CD1c-positive myeloid dendritic cell (primary cell): ENCODE measurements around the gene RTP1.
A peak's percentile ranks its signal among the peaks of the same experiment; 100 is the strongest.
"Not testable (repeated sequence)": the region's sequence is repeated elsewhere in the genome, so short reads cannot be mapped to it uniquely, and the experiment has no call there.

ENCODE experiments used
- DNase-seq: peaks from one replicate; pipeline ENCODE4 v3.0.0-alpha.2; 2016; ENCODE audit errors: extremely low spot score

RTP1 gene, protein sequence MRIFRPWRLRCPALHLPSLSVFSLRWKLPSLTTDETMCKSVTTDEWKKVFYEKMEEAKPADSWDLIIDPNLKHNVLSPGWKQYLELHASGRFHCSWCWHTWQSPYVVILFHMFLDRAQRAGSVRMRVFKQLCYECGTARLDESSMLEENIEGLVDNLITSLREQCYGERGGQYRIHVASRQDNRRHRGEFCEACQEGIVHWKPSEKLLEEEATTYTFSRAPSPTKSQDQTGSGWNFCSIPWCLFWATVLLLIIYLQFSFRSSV

GRCh38 chr3:187197335-187197649, at the start of gene RTP1:
RTP1 (plus strand) TSS chr3:187197486; CDS start chr3:187197516, 30 bp downstream.
- DNase-seq, result no peak

DNA sequence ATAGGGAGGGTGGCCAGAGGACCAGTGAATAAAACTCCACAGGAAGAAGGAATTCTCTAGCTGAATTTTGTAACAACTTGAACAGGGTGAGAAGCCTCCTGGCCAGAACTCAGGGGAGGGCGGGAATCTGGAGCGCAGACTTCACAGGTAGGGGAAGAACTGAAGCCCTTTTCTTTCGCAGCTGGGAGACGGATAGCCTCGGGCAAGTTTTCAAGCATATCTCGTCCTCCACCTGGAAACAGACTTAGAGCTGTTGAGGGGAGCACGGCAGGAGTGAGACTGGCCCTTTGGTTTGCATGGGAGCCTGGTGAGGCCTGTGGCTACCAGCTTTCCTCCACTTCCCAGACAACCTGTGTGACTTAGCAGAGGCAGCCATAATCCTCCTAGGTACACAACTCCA, 47.1 kb upstream of the RTP1 start:
- DNase-seq, result no peak

GRCh38 chr3:187150599-187150998, 46.7 kb upstream of the RTP1 start:
- DNase-seq, result peak; percentile 50

DNA sequence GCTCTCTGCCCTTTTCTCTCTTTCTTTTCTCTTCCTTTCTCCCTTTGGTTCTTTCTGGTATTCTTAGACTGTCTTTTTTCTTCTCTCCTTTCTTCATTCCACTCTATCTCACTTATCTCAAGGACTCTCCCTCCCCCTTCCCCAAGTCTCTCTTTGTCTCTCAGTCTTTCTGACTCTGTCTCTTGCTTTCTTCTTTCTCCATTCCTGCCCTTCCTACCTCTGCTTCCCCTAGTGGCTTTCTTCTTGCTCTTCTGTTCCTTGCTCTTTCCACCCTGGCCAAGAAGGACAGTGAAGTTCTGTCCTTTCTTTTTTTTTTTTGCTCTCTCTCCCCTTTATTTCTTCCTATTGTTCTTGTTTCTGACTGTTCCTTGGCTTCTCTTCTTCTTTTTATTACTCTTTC, 35.7 kb upstream of the RTP1 start:
- no peak for DNase-seq

- DNase-seq, result no peak
Observed at GRCh38 chr3:187162265-187162953, 34.9 kb upstream of the RTP1 start.

GRCh38 chr3:187165144-187165543, 32.1 kb upstream of the RTP1 start:
- DNase-seq, result peak; percentile 73

DNA sequence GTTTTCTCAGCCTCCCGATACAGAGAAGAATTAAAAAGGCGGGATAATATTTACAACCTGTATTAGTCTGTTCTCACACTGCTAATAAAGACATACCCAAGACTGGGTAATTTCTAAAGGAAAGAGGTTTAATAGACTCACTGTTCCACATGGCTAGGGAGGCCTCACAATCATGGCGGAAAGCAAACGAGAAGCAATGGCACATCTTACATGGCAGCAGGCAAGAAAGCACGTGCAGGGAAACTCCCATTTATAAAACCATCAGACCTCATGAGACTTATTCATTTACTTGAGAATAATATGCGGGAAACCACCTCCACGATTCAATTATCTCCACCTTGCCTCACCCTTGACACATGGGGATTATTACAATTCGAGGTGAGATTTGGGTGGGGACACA, 30.5 kb upstream of the RTP1 start:
- DNase-seq, result no peak

DNA sequence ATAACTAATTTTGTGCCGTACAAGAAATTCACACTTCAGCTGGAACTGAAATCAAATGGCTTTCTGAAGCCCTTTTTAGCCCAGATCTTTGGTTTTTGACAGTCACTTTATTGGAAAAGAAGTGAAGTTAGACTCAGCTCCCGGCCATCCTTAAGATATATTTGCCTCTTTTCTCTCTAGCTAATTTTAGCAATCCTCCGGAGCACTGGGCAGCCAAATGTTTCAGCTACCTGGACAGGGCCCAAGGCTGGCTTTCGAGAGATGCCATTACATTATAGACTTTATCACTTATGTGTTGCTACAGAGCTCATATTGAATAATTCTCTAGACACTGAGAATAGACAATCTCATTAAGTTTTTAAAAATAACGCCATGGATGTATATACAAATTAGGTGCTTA, 29.5 kb upstream of the RTP1 start:
- no peak for DNase-seq

GRCh38 chr3:187169231-187169960, 27.9 kb upstream of the RTP1 start:
- DNase-seq, result no peak

GRCh38 chr3:187170911-187171310, 26.4 kb upstream of the RTP1 start:
- not testable (repeated sequence) for DNase-seq

DNA sequence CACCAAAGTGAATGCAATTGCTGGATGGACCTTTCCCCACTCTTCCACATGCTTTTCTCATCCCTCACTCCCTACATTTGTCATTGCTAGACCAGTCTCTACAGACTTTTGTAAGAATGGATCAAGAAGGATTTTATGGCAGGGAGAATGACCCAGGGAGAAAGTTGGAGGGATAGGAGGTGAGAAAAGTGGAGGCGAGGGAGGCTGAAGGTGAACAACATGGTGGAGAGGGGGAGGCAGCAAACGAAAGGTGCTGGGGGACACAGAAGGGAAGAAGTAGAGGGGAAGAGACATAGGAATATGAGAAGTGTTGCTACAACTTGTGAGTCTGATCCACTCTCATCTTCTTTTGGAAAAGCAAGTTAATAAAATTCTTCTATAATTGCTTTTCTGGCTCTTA, 24.4 kb upstream of the RTP1 start:
- DNase-seq, result no peak

DNA sequence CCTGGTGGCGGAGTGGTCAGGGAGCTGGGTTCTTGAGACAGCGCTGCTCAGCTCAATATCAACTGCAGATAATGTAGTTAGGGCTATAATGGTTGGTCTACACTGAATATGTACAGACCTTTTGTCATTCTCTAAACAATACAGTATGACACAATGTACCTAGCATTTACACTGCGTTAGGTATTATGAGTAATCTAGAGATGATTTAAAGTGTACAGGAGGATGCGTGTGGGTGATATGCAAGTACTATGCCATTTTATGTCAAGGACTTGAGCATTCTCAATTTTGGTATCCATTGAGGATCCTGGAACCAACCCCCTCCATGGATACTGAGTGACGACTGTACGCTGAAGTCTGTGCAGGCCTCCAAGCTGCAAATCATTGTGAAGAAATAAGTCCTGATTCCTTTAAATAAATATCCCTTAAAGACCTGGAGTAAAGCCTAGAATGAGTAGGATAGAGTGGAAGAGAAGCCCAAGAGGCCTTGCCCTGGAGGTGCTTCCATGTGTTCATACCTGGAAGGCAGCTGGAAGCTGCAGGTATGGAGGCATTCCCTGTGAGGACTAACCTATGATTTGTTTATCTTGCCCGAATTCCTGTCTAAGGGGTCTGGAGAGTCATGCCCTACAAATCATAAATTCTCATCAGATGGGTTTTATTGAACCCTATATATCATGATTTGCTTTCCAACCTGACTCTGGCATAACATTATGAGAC, 15.7 kb upstream of the RTP1 start:
- DNase-seq, result no peak

DNA sequence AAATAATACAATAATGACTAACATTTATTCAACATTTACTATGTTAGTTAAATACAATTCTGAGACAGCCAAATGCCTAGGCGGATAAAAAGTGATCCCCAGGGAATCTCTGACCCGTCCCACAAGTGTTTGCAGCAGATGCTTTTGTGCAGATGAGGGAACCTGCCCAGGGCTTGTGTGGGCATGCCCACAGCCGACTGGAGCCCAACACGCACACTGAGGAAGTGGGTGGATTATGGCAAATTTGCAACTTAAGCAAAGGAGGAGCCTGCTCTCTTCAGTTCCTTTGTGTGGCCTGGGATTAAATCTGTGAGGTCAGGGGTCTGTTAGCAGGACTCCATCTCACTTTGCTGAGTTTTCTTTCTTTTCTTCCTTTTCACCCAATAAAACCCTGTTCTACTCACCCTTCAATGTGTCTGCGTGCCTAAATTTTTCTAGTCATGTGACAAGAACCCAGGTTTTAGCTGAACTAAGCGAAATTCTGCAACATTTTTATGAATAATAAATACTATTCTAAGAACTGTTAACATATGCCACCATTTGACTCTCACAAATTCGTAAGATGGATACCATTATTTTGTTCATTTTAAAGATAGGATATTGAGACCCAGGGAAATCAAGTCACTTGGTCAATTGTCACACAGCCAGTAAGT, 13.9 kb upstream of the RTP1 start:
- peak; percentile 50 for DNase-seq

GRCh38 chr3:187183903-187184302, 13.4 kb upstream of the RTP1 start:
- no peak for DNase-seq

GRCh38 chr3:187185759-187186158, 11.5 kb upstream of the RTP1 start:
- DNase-seq, result no peak

DNA sequence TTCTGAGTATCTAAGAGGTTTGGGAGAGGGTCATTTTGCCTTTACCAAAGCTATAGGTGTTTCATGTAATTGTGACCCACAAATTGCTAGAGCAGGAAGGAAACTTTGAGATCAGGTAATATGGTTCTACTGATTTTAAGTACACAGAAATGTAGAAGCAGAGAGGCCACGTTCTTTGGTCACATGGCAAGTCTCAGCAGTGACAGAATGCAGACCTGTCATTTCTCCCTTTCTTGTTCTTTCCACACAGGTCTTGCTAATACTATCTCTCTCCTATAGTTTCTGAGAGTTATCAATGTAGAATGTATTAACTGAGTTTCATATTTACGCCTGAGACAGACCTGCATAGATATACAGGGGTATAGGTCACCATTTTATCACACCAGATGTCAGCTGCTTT, 10.9 kb upstream of the RTP1 start:
- no peak for DNase-seq

- DNase-seq, result no peak
Observed at GRCh38 chr3:187186801-187187421, 10.4 kb upstream of the RTP1 start.

- DNase-seq, result peak; percentile 51
Observed at GRCh38 chr3:187188931-187189330, 8.4 kb upstream of the RTP1 start.

- DNase-seq, result no peak
Observed at GRCh38 chr3:187191271-187191670, 6.0 kb upstream of the RTP1 start.

DNA sequence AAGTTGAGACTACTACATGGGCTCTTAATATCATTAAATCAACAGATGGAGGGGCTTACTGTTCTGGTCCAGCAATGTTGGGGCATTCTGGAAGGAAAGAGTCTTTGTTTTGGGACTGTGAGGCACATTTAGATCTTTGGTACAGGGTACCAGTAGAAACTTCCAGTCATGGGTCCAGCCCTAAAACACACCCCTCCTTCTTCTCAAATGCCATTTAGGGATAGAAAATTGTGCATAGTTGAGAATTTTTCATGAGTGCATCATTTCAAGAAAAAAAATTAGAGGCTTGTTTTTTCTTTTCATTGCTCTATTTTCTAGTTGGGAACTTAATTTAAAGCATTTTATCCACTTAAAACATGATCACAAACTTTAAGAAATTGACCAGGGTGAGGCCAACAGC, 4.1 kb upstream of the RTP1 start:
- no peak for DNase-seq

DNA sequence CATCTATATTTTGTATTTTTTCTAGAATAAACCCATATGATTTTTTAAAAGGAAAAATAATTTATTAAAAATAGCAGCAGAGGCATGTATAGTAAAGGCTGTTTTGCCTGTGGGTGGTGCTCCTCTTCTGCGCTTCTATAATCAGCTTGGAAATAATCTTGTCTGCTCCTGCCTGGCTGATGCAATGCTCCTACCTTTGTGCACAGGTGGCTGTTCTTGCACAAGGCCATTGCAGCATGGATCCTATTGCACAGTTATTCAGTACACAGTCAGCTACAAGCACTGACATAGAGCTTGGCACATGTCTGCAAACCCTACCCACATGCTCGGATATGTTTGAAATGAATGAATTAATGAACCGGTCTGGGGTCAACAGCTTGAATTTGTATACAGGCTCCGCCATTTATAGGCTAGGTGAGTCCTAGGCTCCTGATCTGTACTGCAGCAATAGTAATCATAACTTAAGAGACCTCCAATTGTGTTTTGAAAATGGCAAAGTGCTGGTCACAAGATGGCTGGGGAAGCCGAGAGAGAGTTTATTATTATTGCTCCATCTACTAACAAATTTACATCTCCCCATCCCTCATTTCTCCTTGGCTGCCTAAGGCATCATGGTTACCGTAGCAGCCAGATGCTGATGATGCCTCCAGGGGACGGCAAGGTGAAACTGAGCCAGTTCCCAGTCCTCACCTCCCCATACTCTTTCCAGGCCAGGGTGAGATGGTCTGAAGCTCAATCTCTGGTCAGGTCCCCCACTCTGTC, 532 bp upstream of the RTP1 start:
- no peak for DNase-seq
